ENCODE results near the gene BCHE.

BCHE gene

GRCh38 chr3:165748094-165748493 lies 89.1 kb downstream of the BCHE start:
- Histone ChIP-seq H3K9me3 (no peaks in the 10 kb centered on the region), H3K36me3 (no peaks in the 10 kb centered on the region), H3K4me1 (no peaks in the 10 kb centered on the region), H3K4me3 (ENCODE audit: low read depth, low read length) (no peak overlapping the region), H3K27me3 (no peaks in the 10 kb centered on the region)
- TF ChIP-seq, protein P1, sequence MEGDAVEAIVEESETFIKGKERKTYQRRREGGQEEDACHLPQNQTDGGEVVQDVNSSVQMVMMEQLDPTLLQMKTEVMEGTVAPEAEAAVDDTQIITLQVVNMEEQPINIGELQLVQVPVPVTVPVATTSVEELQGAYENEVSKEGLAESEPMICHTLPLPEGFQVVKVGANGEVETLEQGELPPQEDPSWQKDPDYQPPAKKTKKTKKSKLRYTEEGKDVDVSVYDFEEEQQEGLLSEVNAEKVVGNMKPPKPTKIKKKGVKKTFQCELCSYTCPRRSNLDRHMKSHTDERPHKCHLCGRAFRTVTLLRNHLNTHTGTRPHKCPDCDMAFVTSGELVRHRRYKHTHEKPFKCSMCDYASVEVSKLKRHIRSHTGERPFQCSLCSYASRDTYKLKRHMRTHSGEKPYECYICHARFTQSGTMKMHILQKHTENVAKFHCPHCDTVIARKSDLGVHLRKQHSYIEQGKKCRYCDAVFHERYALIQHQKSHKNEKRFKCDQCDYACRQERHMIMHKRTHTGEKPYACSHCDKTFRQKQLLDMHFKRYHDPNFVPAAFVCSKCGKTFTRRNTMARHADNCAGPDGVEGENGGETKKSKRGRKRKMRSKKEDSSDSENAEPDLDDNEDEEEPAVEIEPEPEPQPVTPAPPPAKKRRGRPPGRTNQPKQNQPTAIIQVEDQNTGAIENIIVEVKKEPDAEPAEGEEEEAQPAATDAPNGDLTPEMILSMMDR (IDR thresholded peaks at IDR 0.05; ENCODE audit: low read depth, low read length) = no peak
- no peak for DNase-seq

- no peak overlapping the region for H3K4me3 ChIP-seq (ENCODE audit: low read depth, low read length)
Measured at GRCh38 chr3:165746874-165747273, 90.3 kb downstream of the BCHE start.

GRCh38 chr3:165744025-165744424 lies 93.2 kb downstream of the BCHE start:
- H3K27me3 ChIP-seq = no peaks in the 10 kb centered on the region
- H3K4me1 ChIP-seq = no peaks in the 10 kb centered on the region
- no peaks in the 10 kb centered on the region; the same call in 1 of the 2 replicates for H3K9me3 ChIP-seq
- TF ChIP-seq, protein P1 (IDR thresholded peaks at IDR 0.05; ENCODE audit: low read depth, low read length) = no peak
- DNase-seq = no peak
- no peaks in the 10 kb centered on the region for H3K36me3 ChIP-seq
- H3K4me3 ChIP-seq (ENCODE audit: low read depth, low read length) = no peak overlapping the region

More at GRCh38 chr3:165746874-165747273, 90.3 kb downstream of the BCHE start:
- H3K9me3 ChIP-seq = no peaks in the 10 kb centered on the region; the same call in 1 of the 2 replicates
- TF ChIP-seq, protein P1 (IDR thresholded peaks at IDR 0.05; ENCODE audit: low read depth, low read length) = no peak
- H3K36me3 ChIP-seq = no peaks in the 10 kb centered on the region
- H3K4me1 ChIP-seq = no peaks in the 10 kb centered on the region
- no peak for DNase-seq
- H3K27me3 ChIP-seq = no peaks in the 10 kb centered on the region

GRCh38 chr3:165742351-165742750 lies 94.9 kb downstream of the BCHE start:
- Histone ChIP-seq H3K4me3 (ENCODE audit: low read depth, low read length) (no peak overlapping the region), H3K27me3 (no peaks in the 10 kb centered on the region), H3K36me3 (no peaks in the 10 kb centered on the region), H3K4me1 (no peaks in the 10 kb centered on the region), H3K9me3 (no peaks in the 10 kb centered on the region; the same call in 1 of the 2 replicates)
- DNase-seq = no peak
- TF ChIP-seq, protein P1 (IDR thresholded peaks at IDR 0.05; ENCODE audit: low read depth, low read length) = no peak

- Histone ChIP-seq H3K9me3 (no peaks in the 10 kb centered on the region), H3K4me3 (ENCODE audit: low read depth, low read length) (no peak overlapping the region), H3K4me1 (no peaks in the 10 kb centered on the region; the same call in 1 of the 2 replicates), H3K36me3 (no peaks in the 10 kb centered on the region), H3K27me3 (no peaks in the 10 kb centered on the region)
- no peak for DNase-seq
- TF ChIP-seq, protein P1 (IDR thresholded peaks at IDR 0.05; ENCODE audit: low read depth, low read length) = no peak
Measured at GRCh38 chr3:165729756-165730155, 107.5 kb downstream of the BCHE start.

- H3K4me3 ChIP-seq (ENCODE audit: low read depth, low read length) = no peak overlapping the region
Measured at GRCh38 chr3:165728924-165729323, 108.3 kb downstream of the BCHE start.

More at GRCh38 chr3:165728924-165729323, 108.3 kb downstream of the BCHE start:
- no peaks in the 10 kb centered on the region; the same call in 1 of the 2 replicates for H3K4me1 ChIP-seq
- TF ChIP-seq, protein P1 (IDR thresholded peaks at IDR 0.05; ENCODE audit: low read depth, low read length) = no peak
- H3K36me3 ChIP-seq = no peaks in the 10 kb centered on the region
- DNase-seq = no peak
- no peaks in the 10 kb centered on the region for H3K9me3 ChIP-seq
- H3K27me3 ChIP-seq = no peaks in the 10 kb centered on the region
